Astrocyte (in vitro differentiated cells and primary cell): ENCODE results near the gene CDC14B. TPM values are rescaled to one million over a fixed set of nuclear protein-coding genes. Genes with fewer than 3 reads are reported as not detected.
"Not testable (repeated sequence)": the region's sequence is repeated elsewhere in the genome, so short reads cannot be mapped to it uniquely, and the experiment has no call there.

Experiments used
- DNase-seq: peaks from one replicate; pipeline ENCODE4 v3.0.0-alpha.2; 2010; ENCODE audit warnings: low read depth
- FAIRE-seq: peaks from 2 replicates; lab custom pipeline; 2011; peaks lifted over from hg19 to GRCh38; lab: Jason Lieb, UNC
- H2AFZ ChIP-seq: 2 replicates; pipeline ENCODE4 v1.6.0; 2012; ENCODE audit warnings: low read depth, low read length, inconsistent platforms
- H3K27ac ChIP-seq: 2 replicates; pipeline ENCODE4 v1.5.1; 2011; ENCODE audit warnings: low read depth, low read length, inconsistent platforms
- H3K27me3 ChIP-seq: 2 replicates; pipeline ENCODE4 v1.6.0; 2011; ENCODE audit warnings: low read length, inconsistent platforms; ENCODE audit not compliant: insufficient read depth
- H3K36me3 ChIP-seq: 2 replicates; pipeline ENCODE4 v1.5.1; 2011; ENCODE audit warnings: low read length, inconsistent platforms; ENCODE audit not compliant: insufficient read depth
- H3K4me1 ChIP-seq: 2 replicates; pipeline ENCODE4 v1.5.1; 2011; ENCODE audit warnings: low read length, inconsistent platforms; ENCODE audit not compliant: insufficient read depth
- H3K4me2 ChIP-seq: 2 replicates; pipeline ENCODE4 v1.6.0; 2012; ENCODE audit warnings: low read length, inconsistent platforms
- H3K4me3 ChIP-seq: 2 replicates; pipeline ENCODE4 v1.5.1; 2011; ENCODE audit warnings: low read depth, mild to moderate bottlenecking, low read length, inconsistent platforms; ENCODE audit not compliant: insufficient read depth
- H3K79me2 ChIP-seq: 2 replicates; pipeline ENCODE4 v1.6.0; 2012; ENCODE audit warnings: mild to moderate bottlenecking, low read length, inconsistent platforms; ENCODE audit not compliant: insufficient read depth
- H3K9ac ChIP-seq: 2 replicates; pipeline ENCODE4 v1.6.0; 2012; ENCODE audit warnings: mild to moderate bottlenecking, low read length, inconsistent platforms
- H3K9me3 ChIP-seq: 2 replicates; pipeline ENCODE4 v1.5.1; 2012; ENCODE audit warnings: low read depth, mild to moderate bottlenecking, low read length, inconsistent platforms; ENCODE audit not compliant: insufficient read depth
- H4K20me1 ChIP-seq: 2 replicates; pipeline ENCODE4 v1.6.0; 2012; ENCODE audit warnings: low read length, inconsistent platforms; ENCODE audit not compliant: insufficient read depth
- H3K27ac Mint-ChIP-seq: one replicate; pipeline ENCODE4 v1.8.0; 2021; ENCODE audit warnings: mild to moderate bottlenecking, mixed read lengths; ENCODE audit not compliant: unreplicated experiment
- H3K27me3 Mint-ChIP-seq: one replicate; pipeline ENCODE4 v1.8.0; 2021; ENCODE audit warnings: low read depth, mixed read lengths; ENCODE audit not compliant: unreplicated experiment
- H3K36me3 Mint-ChIP-seq: one replicate; pipeline ENCODE4 v1.8.0; 2021; ENCODE audit warnings: low read depth, mixed read lengths; ENCODE audit not compliant: unreplicated experiment
- H3K4me1 Mint-ChIP-seq: one replicate; pipeline ENCODE4 v1.8.0; 2021; ENCODE audit warnings: low read depth, mixed read lengths; ENCODE audit not compliant: unreplicated experiment
- H3K4me3 Mint-ChIP-seq: one replicate; pipeline ENCODE4 v1.8.0; 2021; ENCODE audit warnings: mild to moderate bottlenecking, moderate library complexity, mixed read lengths; ENCODE audit not compliant: unreplicated experiment
- H3K9me3 Mint-ChIP-seq: one replicate; pipeline ENCODE4 v1.8.0; 2021; ENCODE audit warnings: mild to moderate bottlenecking, mixed read lengths; ENCODE audit not compliant: unreplicated experiment
- EZH2 ChIP-seq: IDR thresholded peaks from 2 replicates; pipeline ENCODE4 v1.6.1; 2012; ENCODE audit warnings: mild to moderate bottlenecking, low read length, inconsistent platforms; ENCODE audit not compliant: insufficient read depth
- total RNA-seq: library from RNA; stranded (reverse); gene quantifications from 2 replicates; pipeline ENCODE4 v1.2.1, GENCODE V29; 2021
- TF ChIP-seq, protein P1 (sequence below): IDR thresholded peaks from 2 replicates; pipeline ENCODE4 v1.5.1; 2011; ENCODE audit warnings: low read depth, mild to moderate bottlenecking, inconsistent platforms, low read length, moderate library complexity; ENCODE audit not compliant: insufficient read depth

The CDC14B gene
- total RNA-seq, 1 donor from 2014 or later, result 22.5 TPM

DNA sequence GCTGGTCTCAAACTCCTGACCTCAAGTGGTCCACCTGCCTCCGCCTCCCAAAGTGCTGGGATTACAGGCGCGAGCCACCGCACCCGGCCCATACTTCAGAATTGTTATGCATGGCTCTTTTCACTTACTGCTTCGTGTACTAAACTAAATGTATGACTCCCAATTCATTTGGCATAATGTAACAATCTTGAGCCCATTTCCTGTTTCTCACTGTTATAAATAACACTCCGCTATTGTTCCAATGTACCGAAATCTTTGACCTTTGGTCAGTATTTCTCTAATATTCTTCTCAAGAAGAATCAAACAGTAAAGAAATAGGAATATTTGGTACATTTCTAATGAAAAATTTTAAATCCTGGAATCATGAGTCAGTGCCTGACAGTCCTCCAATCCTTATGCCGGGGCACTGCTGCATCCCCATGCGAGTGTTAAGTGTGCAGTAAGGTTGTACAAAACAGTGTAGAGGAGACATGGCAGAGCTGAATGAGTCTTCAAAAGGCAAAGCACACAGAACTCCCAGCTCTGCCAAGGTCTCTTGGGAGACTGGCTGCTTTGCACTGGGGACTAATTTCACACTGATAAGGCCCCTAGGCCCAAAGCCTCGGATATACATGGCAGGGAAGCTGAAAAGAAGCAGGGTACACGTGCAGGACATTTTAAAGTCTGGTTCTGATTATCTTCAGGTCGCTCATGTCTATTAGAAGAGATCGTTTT is 111.3 kb downstream of the CDC14B start:
- no peak overlapping the region for H3K4me3 Mint-ChIP-seq
- no peak overlapping the region for H3K4me3 ChIP-seq
- no peaks in the 10 kb centered on the region for H3K9me3 Mint-ChIP-seq

DNA sequence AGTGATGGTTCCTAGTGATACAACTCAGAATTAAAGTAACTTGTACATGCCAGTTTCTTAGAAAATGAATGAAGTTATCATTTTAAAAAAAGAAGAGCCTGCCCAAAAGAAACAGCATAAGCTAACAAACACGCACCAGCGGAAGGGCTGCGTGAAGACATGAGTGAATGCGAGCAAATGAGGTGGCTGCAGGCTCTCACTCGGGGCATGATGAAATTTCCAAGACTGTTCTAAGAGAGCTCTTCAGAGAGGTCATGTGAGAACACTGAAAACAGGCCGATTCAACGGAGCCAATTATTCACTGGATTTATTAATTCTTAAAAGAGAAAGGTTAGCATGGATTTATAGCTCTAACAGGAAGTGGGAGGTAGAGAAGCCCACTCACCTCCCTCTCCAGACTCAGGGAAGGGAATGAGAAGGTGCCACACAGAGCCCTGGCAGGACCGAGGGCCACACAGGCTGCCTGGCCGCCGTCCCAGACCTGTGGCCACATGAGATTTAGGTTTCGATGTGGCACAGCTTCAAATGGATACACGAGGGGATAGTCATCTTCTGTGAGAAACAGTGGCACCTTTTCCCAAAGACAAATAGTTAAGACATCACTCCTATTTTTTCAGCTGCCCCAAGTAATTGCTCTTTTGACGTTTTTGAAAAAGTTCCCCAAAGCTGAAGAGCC is 114.2 kb downstream of the CDC14B start:
- FAIRE-seq, result no peak
- Histone ChIP-seq H3K27me3 (no peaks in the 10 kb centered on the region), H3K9me3 (no peaks in the 10 kb centered on the region), H2AFZ (no peak overlapping the region), H3K79me2 (no peaks in the 10 kb centered on the region), H3K9ac (no peak overlapping the region), H3K36me3 (no peaks in the 10 kb centered on the region), H4K20me1 (no peaks in the 10 kb centered on the region), H3K27ac (no peak overlapping the region), H3K4me1 (no peaks in the 10 kb centered on the region), H3K4me2 (no peak overlapping the region), H3K4me3 (no peak overlapping the region)
- Mint-ChIP-seq H3K4me1 (peaks cover 32% of the 10 kb centered on the region), H3K4me3 (no peak overlapping the region), H3K27ac (no peak overlapping the region), H3K27me3 (no peaks in the 10 kb centered on the region), H3K9me3 (no peaks in the 10 kb centered on the region), H3K36me3 (peaks cover 23% of the 10 kb centered on the region)
- DNase-seq, result no peak
- no peak for TF ChIP-seq EZH2
- TF ChIP-seq, protein P1, sequence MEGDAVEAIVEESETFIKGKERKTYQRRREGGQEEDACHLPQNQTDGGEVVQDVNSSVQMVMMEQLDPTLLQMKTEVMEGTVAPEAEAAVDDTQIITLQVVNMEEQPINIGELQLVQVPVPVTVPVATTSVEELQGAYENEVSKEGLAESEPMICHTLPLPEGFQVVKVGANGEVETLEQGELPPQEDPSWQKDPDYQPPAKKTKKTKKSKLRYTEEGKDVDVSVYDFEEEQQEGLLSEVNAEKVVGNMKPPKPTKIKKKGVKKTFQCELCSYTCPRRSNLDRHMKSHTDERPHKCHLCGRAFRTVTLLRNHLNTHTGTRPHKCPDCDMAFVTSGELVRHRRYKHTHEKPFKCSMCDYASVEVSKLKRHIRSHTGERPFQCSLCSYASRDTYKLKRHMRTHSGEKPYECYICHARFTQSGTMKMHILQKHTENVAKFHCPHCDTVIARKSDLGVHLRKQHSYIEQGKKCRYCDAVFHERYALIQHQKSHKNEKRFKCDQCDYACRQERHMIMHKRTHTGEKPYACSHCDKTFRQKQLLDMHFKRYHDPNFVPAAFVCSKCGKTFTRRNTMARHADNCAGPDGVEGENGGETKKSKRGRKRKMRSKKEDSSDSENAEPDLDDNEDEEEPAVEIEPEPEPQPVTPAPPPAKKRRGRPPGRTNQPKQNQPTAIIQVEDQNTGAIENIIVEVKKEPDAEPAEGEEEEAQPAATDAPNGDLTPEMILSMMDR, result no peak

More for the DNA sequence above, 111.3 kb downstream of the CDC14B start:
- DNase-seq (no peak), FAIRE-seq (no peak)
- no peaks in the 10 kb centered on the region for H3K9me3 ChIP-seq
- peaks cover 4% of the 10 kb centered on the region for H3K36me3 ChIP-seq
- H3K27ac ChIP-seq, result no peak overlapping the region
- no peaks in the 10 kb centered on the region for H3K27me3 Mint-ChIP-seq
- H4K20me1 ChIP-seq, result no peaks in the 10 kb centered on the region
- no peak overlapping the region for H3K27ac Mint-ChIP-seq
- no peak for TF ChIP-seq EZH2
- TF ChIP-seq, protein P1, result no peak
- no peaks in the 10 kb centered on the region for H3K27me3 ChIP-seq
- H2AFZ ChIP-seq, result no peak overlapping the region
- H3K9ac ChIP-seq, result no peak overlapping the region
- H3K4me2 ChIP-seq, result no peak overlapping the region
- H3K79me2 ChIP-seq, result no peaks in the 10 kb centered on the region
- peaks cover 17% of the 10 kb centered on the region for H3K4me1 Mint-ChIP-seq
- peaks cover 22% of the 10 kb centered on the region for H3K36me3 Mint-ChIP-seq
- H3K4me1 ChIP-seq, result no peaks in the 10 kb centered on the region

DNA sequence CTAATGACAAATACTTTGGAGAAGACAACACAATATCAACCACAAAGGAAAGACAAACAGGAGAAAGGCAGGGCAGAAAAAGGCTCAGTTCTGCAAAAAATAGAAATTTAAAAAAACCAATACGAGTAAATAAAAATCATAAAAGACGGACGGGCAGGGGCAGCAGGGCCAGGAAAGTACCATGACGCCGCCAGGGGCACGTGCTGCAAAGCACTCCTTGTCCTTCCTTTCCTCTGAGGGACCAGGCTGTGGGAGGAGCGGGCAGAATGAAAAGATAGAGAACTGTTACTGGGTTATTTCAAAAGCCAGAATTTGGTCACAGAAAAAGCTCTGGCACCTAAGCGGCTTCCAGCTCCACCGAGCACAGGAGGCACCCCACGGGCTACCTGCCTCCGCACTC is 115.7 kb downstream of the CDC14B start:
- no peak overlapping the region for H3K27ac Mint-ChIP-seq
- H3K4me2 ChIP-seq, result no peak overlapping the region
- no peak for FAIRE-seq

DNA sequence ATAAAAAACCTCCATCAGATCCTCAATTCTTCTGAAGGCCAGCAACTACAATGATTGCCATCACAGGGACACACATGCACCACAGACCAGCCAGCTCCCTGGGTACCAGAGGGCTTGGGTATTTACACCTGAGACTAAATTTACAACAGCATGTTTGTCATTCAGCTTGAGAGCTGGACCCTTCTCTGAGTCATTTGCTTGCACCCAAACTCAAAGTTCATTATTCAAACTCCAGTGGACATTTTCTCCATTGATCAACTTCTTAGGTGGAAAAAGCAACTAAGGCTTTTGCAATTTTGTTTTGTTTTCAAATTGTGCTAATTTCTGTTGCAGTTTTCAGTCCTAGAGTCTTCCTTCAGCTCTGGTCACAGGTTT is 116.3 kb downstream of the CDC14B start:
- H3K36me3 Mint-ChIP-seq, result peaks cover 13% of the 10 kb centered on the region
- H3K4me1 Mint-ChIP-seq, result peaks cover 28% of the 10 kb centered on the region
- H3K27me3 Mint-ChIP-seq, H3K4me3 ChIP-seq, H3K4me3 Mint-ChIP-seq, H2AFZ ChIP-seq, H3K4me1 ChIP-seq, H3K27me3 ChIP-seq, H3K27ac ChIP-seq, H3K79me2 ChIP-seq, H3K9ac ChIP-seq, H3K27ac Mint-ChIP-seq, FAIRE-seq, H3K36me3 ChIP-seq, H3K9me3 Mint-ChIP-seq, H4K20me1 ChIP-seq, DNase-seq, H3K4me2 ChIP-seq, H3K9me3 ChIP-seq: not testable (repeated sequence)

More for the DNA sequence above, 115.7 kb downstream of the CDC14B start:
- Histone ChIP-seq H3K27me3 (no peaks in the 10 kb centered on the region), H3K9me3 (no peaks in the 10 kb centered on the region), H3K4me1 (no peaks in the 10 kb centered on the region), H3K79me2 (no peaks in the 10 kb centered on the region), H3K27ac (no peak overlapping the region), H4K20me1 (no peaks in the 10 kb centered on the region), H3K4me3 (no peak overlapping the region), H3K9ac (no peak overlapping the region), H3K36me3 (no peaks in the 10 kb centered on the region), H2AFZ (no peak overlapping the region)
- H3K4me1 Mint-ChIP-seq, result peaks cover 25% of the 10 kb centered on the region
- H3K9me3 Mint-ChIP-seq, result no peaks in the 10 kb centered on the region
- TF ChIP-seq, protein P1, result no peak
- no peak for TF ChIP-seq EZH2
- no peaks in the 10 kb centered on the region for H3K27me3 Mint-ChIP-seq
- no peak overlapping the region for H3K4me3 Mint-ChIP-seq
- DNase-seq, result no peak
- H3K36me3 Mint-ChIP-seq, result peaks cover 18% of the 10 kb centered on the region
